ENCODE measurements around the gene PCDHGC5. TPM values are rescaled to one million over a fixed set of nuclear protein-coding genes. Genes with fewer than 3 reads are reported as not detected.
A peak's percentile ranks its signal among the peaks of the same experiment; 100 is the strongest.

The PCDHGC5 gene
- total and polyA plus RNA-seq, 2 donors (not counting 3 experiments of a cell fraction or from before 2014, with no cell fraction given), result 0.21 to 1.2 TPM

DNA sequence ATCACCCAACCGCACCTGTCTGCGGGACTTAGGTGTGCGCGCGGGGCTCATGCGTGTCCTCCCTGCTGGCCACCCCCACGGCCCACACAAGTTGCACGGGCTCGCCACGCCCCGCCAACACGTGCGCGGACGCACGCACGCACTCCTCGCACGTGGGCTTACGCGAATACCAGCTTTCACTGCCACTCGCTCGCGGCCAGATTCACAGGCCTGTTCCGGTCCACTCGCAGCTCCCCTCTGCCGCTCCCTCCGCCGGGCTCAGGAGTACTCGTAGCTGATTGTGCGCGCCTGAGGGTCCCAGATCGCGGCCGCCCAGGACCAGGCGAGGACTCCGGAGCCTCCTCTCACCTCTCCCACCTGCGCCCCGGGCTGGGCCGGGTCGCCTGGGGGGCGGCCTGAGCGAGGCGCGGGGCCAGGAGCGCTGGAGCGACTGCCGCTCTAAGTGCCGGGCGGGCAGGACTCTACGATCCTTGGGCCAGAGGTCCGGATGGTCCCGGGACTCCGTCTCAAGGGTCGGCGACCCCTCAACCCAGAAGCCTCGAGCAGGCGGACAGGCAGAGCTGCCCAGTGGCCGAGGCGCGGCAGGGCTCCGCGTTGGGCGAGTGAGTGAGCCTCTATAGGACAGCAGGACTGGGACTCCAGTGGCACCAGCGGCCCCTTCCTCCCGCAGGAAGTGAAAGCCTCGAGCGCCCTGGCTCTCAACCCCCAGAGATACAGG, 3.4 kb downstream of the PCDHGC5 start:
- TF ChIP-seq EZH2 (IDR thresholded peaks at IDR 0.05; ENCODE audit: borderline replicate concordance, low read depth, low read length, severe bottlenecking) (peak; percentile 47), MYC (IDR thresholded peaks at IDR 0.05; ENCODE audit: low read depth, low read length) (no peak)
- dilution Hi-C loops (cut with MboI; ENCODE audit: extremely low pct_ligation_motif_present, low sequenced_read_pairs), result no loop called here
- no peak overlapping the region for H3K9ac ChIP-seq (replicated peaks; ENCODE audit: extremely low read depth, insufficient read depth, low read length)
- no peaks in the 10 kb centered on the region for H3K9me3 ChIP-seq (replicated peaks; ENCODE audit: control insufficient read depth, insufficient read depth, low read length)
- H3K4me3 ChIP-seq (replicated peaks in 1 of 3; ENCODE audit: insufficient read depth in 1 of 3, low read depth in 1 of 3, low read length in 3 of 3), result no peak overlapping the region
- no peaks in the 10 kb centered on the region for H4K20me1 ChIP-seq (replicated peaks; ENCODE audit: control insufficient read depth, extremely low read depth, insufficient read depth, low read length)
- no peaks in the 10 kb centered on the region for H3K4me1 ChIP-seq (ENCODE audit: control insufficient read depth, extremely low read depth, insufficient read depth, low read length)
- intact Hi-C loops (cut with micrococcal nuclease), result no loop called here
- H3K79me2 ChIP-seq (ENCODE audit: control insufficient read depth, insufficient read depth, low read length), result no peaks in the 10 kb centered on the region
- ChIA-PET POLR2A (no interaction called here), CTCF (interaction anchor here (1.0 to 2.2 kb wide), 5 partner anchors 9 to 269 kb away, joined by 3 to 13 read pairs (median 3); partner anchors contain the start of genes PCDHB14 and PCDHGA12)
- H3K27me3 ChIP-seq (ENCODE audit: control insufficient read depth in 2 of 2, insufficient read depth in 2 of 2, low read length in 2 of 2), result peaks cover 10 to 25% of the 10 kb centered on the region in 2 experiments
- no peaks in the 10 kb centered on the region for H3K36me3 ChIP-seq (ENCODE audit: control insufficient read depth in 2 of 2, extremely low read depth in 1 of 2, insufficient read depth in 2 of 2, low read length in 2 of 2)
- FAIRE-seq (no peak), DNase-seq (ENCODE audit: low read depth, low spot score) (no peak)
- no TSS peak for BruUV-seq (replicated peaks)
- H2AFZ ChIP-seq (ENCODE audit: low read depth, low read length), result no peak overlapping the region
- H3K9me1 ChIP-seq (replicated peaks; ENCODE audit: control insufficient read depth, extremely low read depth, insufficient read depth, low read length), result no peaks in the 10 kb centered on the region
- no peak overlapping the region for H3K4me2 ChIP-seq (ENCODE audit: insufficient read depth, low read length)
- no peak overlapping the region for H3K27ac ChIP-seq (ENCODE audit: insufficient read depth, low read depth, low read length)

DNA sequence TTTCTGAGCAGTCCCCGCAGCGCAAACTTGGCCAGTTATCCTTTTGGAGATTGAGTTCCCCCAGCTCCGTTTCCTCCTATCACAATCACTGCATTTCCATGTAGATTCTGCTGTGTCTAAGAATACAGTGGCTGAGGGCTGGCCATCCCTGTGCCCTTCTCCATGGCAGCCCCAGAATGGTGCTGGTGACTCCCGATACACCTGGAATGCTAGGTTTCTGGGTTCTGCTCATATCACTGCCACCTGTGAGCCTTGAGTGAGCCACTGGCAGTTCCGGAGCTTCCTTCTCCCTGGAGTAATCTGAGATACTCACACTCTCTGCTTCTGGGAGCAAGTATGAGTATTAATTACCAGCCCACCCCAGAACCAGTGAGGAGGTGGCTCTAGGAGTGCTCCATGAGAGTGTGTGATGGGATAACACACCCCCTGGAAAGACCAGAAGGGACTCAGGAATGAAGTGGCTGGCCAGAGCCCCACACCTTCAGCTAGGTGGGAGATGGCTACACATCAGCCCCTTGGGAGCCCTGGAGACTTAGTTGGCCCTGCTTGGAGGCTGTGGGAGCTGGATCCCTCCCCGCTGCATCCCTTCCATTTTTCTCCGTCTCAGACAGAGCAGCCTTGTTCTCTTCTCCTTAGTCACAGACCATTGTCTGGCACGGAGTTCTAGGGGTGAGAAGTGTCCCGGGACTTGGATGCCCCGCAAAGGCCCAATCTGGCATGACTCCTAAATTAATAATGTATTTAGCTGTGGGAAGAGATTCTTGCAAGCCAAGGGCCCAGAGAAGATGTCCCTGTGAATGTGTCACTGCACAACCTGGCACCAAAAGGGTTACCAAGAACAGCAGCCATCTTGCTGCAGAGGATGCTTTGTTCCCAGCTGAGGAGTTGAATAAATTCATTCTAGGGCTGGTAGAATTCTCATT, 4.9 kb downstream of the PCDHGC5 start:
- no peaks in the 10 kb centered on the region for H3K9me1 ChIP-seq (replicated peaks; ENCODE audit: control insufficient read depth, extremely low read depth, insufficient read depth, low read length)
- H4K20me1 ChIP-seq (replicated peaks; ENCODE audit: control insufficient read depth, extremely low read depth, insufficient read depth, low read length), result no peaks in the 10 kb centered on the region
- DNase-seq (ENCODE audit: low read depth, low spot score), result no peak
- H3K4me1 ChIP-seq (ENCODE audit: control insufficient read depth, extremely low read depth, insufficient read depth, low read length), result no peaks in the 10 kb centered on the region
- H3K4me2 ChIP-seq (ENCODE audit: insufficient read depth, low read length), result no peak overlapping the region
- H2AFZ ChIP-seq (ENCODE audit: low read depth, low read length), result no peak overlapping the region
- H3K27ac ChIP-seq (ENCODE audit: insufficient read depth, low read depth, low read length), result no peak overlapping the region
- ChIA-PET POLR2A (no interaction called here), CTCF (interaction anchor here (0.9 to 2.7 kb wide), 7 partner anchors 8 to 270 kb away, joined by 3 to 18 read pairs (median 3); partner anchors contain the start of genes PCDHB14 and PCDHGA12)
- H3K36me3 ChIP-seq (ENCODE audit: control insufficient read depth in 2 of 2, extremely low read depth in 1 of 2, insufficient read depth in 2 of 2, low read length in 2 of 2), result no peaks in the 10 kb centered on the region
- FAIRE-seq, result no peak
- H3K27me3 ChIP-seq (ENCODE audit: control insufficient read depth in 2 of 2, insufficient read depth in 2 of 2, low read length in 2 of 2), result peaks cover 10 to 25% of the 10 kb centered on the region in 2 experiments
- intact Hi-C loops (cut with micrococcal nuclease), result no loop called here
- H3K4me3 ChIP-seq (replicated peaks in 1 of 3; ENCODE audit: insufficient read depth in 1 of 3, low read depth in 1 of 3, low read length in 3 of 3), result no peak overlapping the region
- no TSS peak for BruUV-seq (replicated peaks)
- no peaks in the 10 kb centered on the region for H3K9me3 ChIP-seq (replicated peaks; ENCODE audit: control insufficient read depth, insufficient read depth, low read length)
- no peak overlapping the region for H3K9ac ChIP-seq (replicated peaks; ENCODE audit: extremely low read depth, insufficient read depth, low read length)
- H3K79me2 ChIP-seq (ENCODE audit: control insufficient read depth, insufficient read depth, low read length), result no peaks in the 10 kb centered on the region
- no peak for TF ChIP-seq FOS (IDR thresholded peaks at IDR 0.05; ENCODE audit: borderline replicate concordance, insufficient read depth, low read length)
- TF ChIP-seq GATA2 (IDR thresholded peaks at IDR 0.05; ENCODE audit: insufficient read depth, insufficient read length, low read depth, low read length), result no peak
- no peak for TF ChIP-seq JUN (IDR thresholded peaks at IDR 0.05; ENCODE audit: borderline replicate concordance, insufficient read depth, insufficient read length, low read depth)
- TF ChIP-seq EZH2 (IDR thresholded peaks at IDR 0.05; ENCODE audit: borderline replicate concordance, low read depth, low read length, severe bottlenecking), result no peak
- no peak for TF ChIP-seq CTCF (IDR thresholded peaks at IDR 0.05; ENCODE audit: extremely low read depth in 1 of 2, insufficient read depth in 1 of 2, low read depth in 1 of 2, low read length in 2 of 2)
- TF ChIP-seq MAX (IDR thresholded peaks at IDR 0.05; ENCODE audit: insufficient read depth, insufficient read length), result no peak
- TF ChIP-seq POLR2A (IDR thresholded peaks at IDR 0.05; ENCODE audit: low read depth, low read length), result no peak
- TF ChIP-seq MYC (IDR thresholded peaks at IDR 0.05; ENCODE audit: low read depth, low read length), result no peak
- no peak for TF ChIP-seq POLR2AphosphoS5 (IDR thresholded peaks at IDR 0.05; ENCODE audit: insufficient read depth, low read depth, low read length)
- dilution Hi-C loops (cut with MboI; ENCODE audit: extremely low pct_ligation_motif_present, low sequenced_read_pairs), result no loop called here
